Heart left ventricle (tissue), 13 donors: ENCODE results near the gene TMEM80.

Experiments
- CTCF ChIP-seq, 12 donors: fragments of 200-600 bp; sonication (generic) in 4 of 12; IDR thresholded peaks; one replicate each; pipeline versions ENCODE4 v1.5.0 to v1.8.0; 2018 to 2022; ENCODE audit warnings: antibody characterized with exemption in 12 of 12, mild to moderate bottlenecking in 5 of 12
- POLR2A ChIP-seq, 2 donors: fragments of 450-650 bp; IDR thresholded peaks; one replicate each; pipeline ENCODE4 v1.6.1; 2017; ENCODE audit warnings: antibody characterized with exemption in 2 of 2, mild to moderate bottlenecking in 2 of 2, moderate library complexity in 2 of 2
- donor health status: ischemic (EF 13 %, LVEDD 7.1; RV severe dilation, severe dysfunction).
- donor health status: DM: no; HTN: yes; CAD: no.
- donor health status: DM: no; HTN: no; CAD: no.
- donor health status: ischemic (EF 25% LVEDD 6.9; RV normal size, moderate dysfunction).
- donor health status: ischemic (EF 25% LVEDD 5.7; RV mildly dilated, moderate dysfunction).
- donor health status: ischemic (EF 35%, LVEDD 5.7; RV mildly dilated, moderate dysfunction).
- donor health status: nonischemic (EF 11% LVEDD 7.7; RV severe dilation, severe dysfunction).
- donor health status: DM: yes; HTN: yes; CAD: no.
- donor health status: PGD.
- donor health status: ischemic (EF 29% LVEDD 5.4; RV normal size, mild dysfunction).
- donor health status: nonischemic (EF 23%, LVEDD 6.1; RV moderate dilation, normal function).

GRCh38 chr11:745428-745827, 49.8 kb downstream of the TMEM80 start:
- TF ChIP-seq POLR2A (IDR thresholded peaks at IDR 0.05) (no peak), CTCF (IDR thresholded peaks at IDR 0.05) (no peak)
